T-cell (primary cell): Measurements from ENCODE around the gene ZNF12. TPM values are rescaled to one million over a fixed set of nuclear protein-coding genes. Genes with fewer than 3 reads are reported as not detected.
"Not testable (repeated sequence)": the region's sequence is repeated elsewhere in the genome, so short reads cannot be mapped to it uniquely, and the experiment has no call there.

Experiments
- ATAC-seq, 4 experiments: fragments of 200-7000 bp in 3 of 4; fragments of 150-1000 bp in 1 of 4; cut with Tn5 transposase; replicated peaks in 1 of 4; 1 replicate in 3 of 4; 2 replicates in 1 of 4; pipeline ENCODE4 v1.10.0; 2021; ENCODE audit warnings: moderate library complexity in 3 of 4, mild to moderate bottlenecking in 2 of 4, moderate number of reproducible peaks in 1 of 4
- CTCF ChIA-PET, 2 donors: fragments of 300-600 bp; sonication (Branson Sonifier 250); formaldehyde crosslinking; loops; one replicate each; lab custom pipeline; 2022; ENCODE audit warnings: antibody characterized with exemption in 2 of 2; lab: Charles Lee
- POLR2A ChIA-PET, 2 donors: fragments of 300-600 bp; sonication (Branson Sonifier 250); formaldehyde crosslinking; loops; one replicate each; lab custom pipeline; 2022; ENCODE audit warnings: antibody characterized with exemption in 2 of 2; lab: Charles Lee
- DNase-seq, 35 experiments: peaks; one replicate each; pipeline versions ENCODE4 v3.0.0 to v3.0.0-alpha.2; 2013 to 2023
- H3K27ac ChIP-seq: one replicate; pipeline ENCODE4 v1.5.1; 2013; ENCODE audit warnings: low read length
- H3K27me3 ChIP-seq, 2 experiments: replicated peaks in 1 of 2; 1 replicate in 1 of 2; 2 replicates in 1 of 2; pipeline versions ENCODE4 v1.6.1 to v1.7.0; 2013; ENCODE audit warnings: low read length in 1 of 2, mixed read lengths in 1 of 2; ENCODE audit not compliant: control insufficient read depth in 2 of 2, insufficient read depth in 2 of 2; ENCODE audit errors: extremely low read depth in 1 of 2
- H3K36me3 ChIP-seq, 2 donors: 1 replicate in 1 of 2; 2 replicates in 1 of 2; pipeline versions ENCODE4 v1.6.1 to v1.7.0; 2013; ENCODE audit warnings: low read length in 1 of 2; ENCODE audit not compliant: control insufficient read depth in 2 of 2, insufficient read depth in 1 of 2; ENCODE audit errors: extremely low read depth in 1 of 2
- H3K4me1 ChIP-seq, 2 experiments: 1 replicate in 1 of 2; 2 replicates in 1 of 2; pipeline versions ENCODE4 v1.6.1 to v1.7.0; 2013; ENCODE audit warnings: low read length in 2 of 2, mixed read lengths in 1 of 2; ENCODE audit not compliant: insufficient read depth in 2 of 2, control insufficient read depth in 1 of 2; ENCODE audit errors: extremely low read depth in 1 of 2
- H3K4me3 ChIP-seq, 2 donors: 1 replicate in 1 of 2; 2 replicates in 1 of 2; pipeline versions ENCODE4 v1.5.1 to v1.7.0; 2013; ENCODE audit warnings: mild to moderate bottlenecking in 2 of 2, low read length in 1 of 2, moderate library complexity in 1 of 2; ENCODE audit not compliant: control insufficient read depth in 1 of 2; ENCODE audit errors: extremely low read depth in 1 of 2
- H3K9me3 ChIP-seq: 2 replicates; pipeline ENCODE4 v1.7.0; 2013
- H3K27ac Mint-ChIP-seq, 2 donors: one replicate each; pipeline ENCODE4 v1.8.0; 2020 to 2021; ENCODE audit warnings: mild to moderate bottlenecking in 2 of 2, mixed read lengths in 2 of 2
- H3K27me3 Mint-ChIP-seq, 2 donors: one replicate each; pipeline ENCODE4 v1.8.0; 2021 to 2022; ENCODE audit warnings: mixed read lengths in 2 of 2
- H3K36me3 Mint-ChIP-seq: one replicate; pipeline ENCODE4 v1.8.0; 2021; ENCODE audit warnings: mixed read lengths
- H3K4me1 Mint-ChIP-seq, 3 donors: one replicate each; pipeline ENCODE4 v1.8.0; 2020 to 2022; ENCODE audit warnings: mixed read lengths in 3 of 3, mild to moderate bottlenecking in 1 of 3
- H3K4me3 Mint-ChIP-seq, 3 donors: one replicate each; pipeline ENCODE4 v1.8.0; 2020 to 2022; ENCODE audit warnings: mild to moderate bottlenecking in 3 of 3, mixed read lengths in 3 of 3, moderate library complexity in 3 of 3
- H3K9me3 Mint-ChIP-seq, 3 donors: one replicate each; pipeline ENCODE4 v1.8.0; 2020 to 2022; ENCODE audit warnings: mixed read lengths in 3 of 3
- WGBS: methylation state at CpG from one replicate; pipeline ENCODE4 v1.1.5; 2013; ENCODE audit warnings: missing lambda C conversion rate; ENCODE audit not compliant: insufficient coverage; 5-methylcytosine and 5-hydroxymethylcytosine counted together
- total RNA-seq, 35 experiments: library from RNA in 6 of 35; stranded (reverse) in 6 of 35; fragments of 120-200 nt in 1 of 35; gene quantifications; one replicate each; pipeline versions ENCODE4 v1.2.1 to v1.2.4 and lab custom pipeline; 2013 to 2026

The ZNF12 gene
- total RNA-seq (10 to 100 TPM; 25.1 to 49.7 (median 41.6) TPM), total RNA-seq (lab: John Stamatoyannopoulos, UW) (40.8 to 117 (median 74.8) reads per million in 29 experiments)
- 34.0 TPM for total RNA-seq (2013)

GRCh38 chr7:6706666-6707407 lies at the start of gene ZNF12:
TSS of gene ZNF12 (minus strand) at chr7:6706947. CDS start at chr7:6705173, 1,774 bp downstream.
- ATAC-seq: peak; percentile 86 to 92 (median 90)
- peaks cover 30% of the 10 kb centered on the region for H3K36me3 Mint-ChIP-seq
- Histone ChIP-seq H3K4me1 (peaks cover 12 to 36% of the 10 kb centered on the region in 2 experiments), H3K27ac (peak within 1 kb of the TSS; percentile 61), H3K4me3 (peak within 1 kb of the TSS; percentile 75 to 87), H3K27me3 (peaks cover 0 to 13% of the 10 kb centered on the region in 2 experiments), H3K36me3 (peaks cover 2 to 24% of the 10 kb centered on the region in 2 donors), H3K9me3 (no peaks in the 10 kb centered on the region)
- H3K9me3 Mint-ChIP-seq: peaks cover 8 to 11% (median 9%) of the 10 kb centered on the region in 3 donors
- POLR2A ChIA-PET: no interaction called here
- peaks cover 3% of the 10 kb centered on the region in 2 donors for H3K27me3 Mint-ChIP-seq
- peak within 1 kb of the TSS; percentile 89 to 92 (median 92) for H3K4me3 Mint-ChIP-seq
- 1% methylated on average over 62 of the region's 65 CpGs for WGBS
- peak within 1 kb of the TSS; percentile 85 to 92 for H3K27ac Mint-ChIP-seq
- CTCF ChIA-PET: no interaction called here
- H3K4me1 Mint-ChIP-seq: peaks cover 41 to 50% (median 43%) of the 10 kb centered on the region in 3 donors
- DNase-seq: peak; percentile 81 to 97 (median 91)

- H3K36me3 Mint-ChIP-seq, H3K9me3 ChIP-seq, H3K4me3 ChIP-seq, H3K9me3 Mint-ChIP-seq, H3K4me3 Mint-ChIP-seq, H3K27ac ChIP-seq, DNase-seq, H3K4me1 Mint-ChIP-seq, POLR2A ChIA-PET, H3K27ac Mint-ChIP-seq, H3K36me3 ChIP-seq, ATAC-seq, H3K4me1 ChIP-seq, H3K27me3 ChIP-seq, H3K27me3 Mint-ChIP-seq, CTCF ChIA-PET: not testable (repeated sequence)
- 50% methylated on average over 8 of the region's 38 CpGs for WGBS
These were observed 47.2 kb upstream of the ZNF12 start, which contains the start of gene RSPH10B2 for GRCh38 chr7:6753964-6754363. TSS of gene RSPH10B2 (plus strand) at chr7:6754103. CDS start at chr7:6757678, 3,575 bp downstream.

GRCh38 chr7:6750173-6750572 lies 43.4 kb upstream of the ZNF12 start:
- POLR2A ChIA-PET, H3K9me3 Mint-ChIP-seq, H3K4me3 Mint-ChIP-seq, H3K27ac Mint-ChIP-seq, H3K4me3 ChIP-seq, H3K36me3 ChIP-seq, ATAC-seq, H3K27ac ChIP-seq, H3K36me3 Mint-ChIP-seq, H3K4me1 Mint-ChIP-seq, H3K27me3 Mint-ChIP-seq, H3K4me1 ChIP-seq, H3K9me3 ChIP-seq, H3K27me3 ChIP-seq, CTCF ChIA-PET, DNase-seq: not testable (repeated sequence)
- no CpG with 5 or more reads among the region's 6 CpGs for WGBS

- WGBS: no CpG with 5 or more reads among the region's 12 CpGs
- H3K27ac Mint-ChIP-seq, H3K4me1 ChIP-seq, H3K9me3 ChIP-seq, H3K9me3 Mint-ChIP-seq, DNase-seq, H3K27me3 Mint-ChIP-seq, POLR2A ChIA-PET, H3K4me1 Mint-ChIP-seq, H3K27me3 ChIP-seq, ATAC-seq, H3K4me3 Mint-ChIP-seq, H3K36me3 Mint-ChIP-seq, H3K27ac ChIP-seq, H3K4me3 ChIP-seq, H3K36me3 ChIP-seq, CTCF ChIA-PET: not testable (repeated sequence)
These were observed 42.6 kb upstream of the ZNF12 start for GRCh38 chr7:6749335-6749734.

GRCh38 chr7:6744410-6745100 lies 37.8 kb upstream of the ZNF12 start:
- POLR2A ChIA-PET: interaction anchor here in 1 of 2 donors (0.6 kb wide), 1 partner anchor 9 kb away, joined by 3 read pairs; no protein-coding TSS in a partner anchor
- WGBS: 83% methylated on average over 1 of the region's 12 CpGs
- H3K4me1 ChIP-seq, DNase-seq, H3K9me3 ChIP-seq, H3K4me3 ChIP-seq, ATAC-seq, H3K9me3 Mint-ChIP-seq, H3K4me3 Mint-ChIP-seq, H3K27ac ChIP-seq, H3K27ac Mint-ChIP-seq, H3K4me1 Mint-ChIP-seq, H3K27me3 Mint-ChIP-seq, H3K27me3 ChIP-seq: not testable (repeated sequence)
- CTCF ChIA-PET: interaction anchor here in 1 of 2 donors (0.7 kb wide), 1 partner anchor 106 kb away, joined by 4 read pairs; no protein-coding TSS in a partner anchor
- peaks cover 0 to 14% of the 10 kb centered on the region in 2 donors for H3K36me3 ChIP-seq
- peaks cover 15% of the 10 kb centered on the region for H3K36me3 Mint-ChIP-seq

GRCh38 chr7:6738415-6738814 lies 31.7 kb upstream of the ZNF12 start:
- DNase-seq, H3K4me1 ChIP-seq, CTCF ChIA-PET, H3K27ac ChIP-seq, H3K27ac Mint-ChIP-seq, H3K9me3 Mint-ChIP-seq, POLR2A ChIA-PET, H3K27me3 Mint-ChIP-seq, H3K4me3 ChIP-seq, H3K9me3 ChIP-seq, H3K4me3 Mint-ChIP-seq, ATAC-seq, H3K27me3 ChIP-seq: not testable (repeated sequence)
- WGBS: no CpG with 5 or more reads among the region's 11 CpGs
- H3K36me3 ChIP-seq: peaks cover 6 to 47% of the 10 kb centered on the region in 2 donors
- Mint-ChIP-seq H3K36me3 (peaks cover 37% of the 10 kb centered on the region), H3K4me1 (peaks cover 6 to 14% (median 11%) of the 10 kb centered on the region in 3 donors)
